Neuronal stem cell (in vitro differentiated cells): ENCODE results near the gene TOGARAM2.

Source experiments
- DNase-seq: peaks from one replicate; pipeline ENCODE4 v3.0.0-alpha.2; 2013; ENCODE audit warnings: low spot score
- H2AFZ ChIP-seq: one replicate; pipeline ENCODE4 v1.6.1; 2013; ENCODE audit warnings: mild to moderate bottlenecking, low read length, inconsistent platforms
- H2AK5ac ChIP-seq: 2 replicates; pipeline ENCODE4 v1.6.1; 2013; ENCODE audit warnings: low read depth, mild to moderate bottlenecking, inconsistent platforms, low read length, moderate library complexity, mixed read lengths
- H2BK120ac ChIP-seq: 2 replicates; pipeline ENCODE4 v1.6.1; 2013; ENCODE audit warnings: low read depth, mild to moderate bottlenecking, inconsistent platforms, low read length, moderate library complexity, mixed read lengths
- H2BK12ac ChIP-seq: one replicate; pipeline ENCODE4 v1.6.1; 2013; ENCODE audit warnings: low read length, inconsistent platforms
- H2BK15ac ChIP-seq: 2 replicates; pipeline ENCODE4 v1.6.1; 2013; ENCODE audit warnings: mild to moderate bottlenecking, low read length, inconsistent platforms, mixed read lengths
- H2BK5ac ChIP-seq: one replicate; pipeline ENCODE4 v1.6.1; 2013; ENCODE audit warnings: inconsistent platforms, mild to moderate bottlenecking, low read length, moderate library complexity
- H3K14ac ChIP-seq: one replicate; pipeline ENCODE4 v1.6.1; 2013; ENCODE audit warnings: low read length, inconsistent platforms
- H3K18ac ChIP-seq: 2 replicates; pipeline ENCODE4 v1.6.1; 2013; ENCODE audit warnings: low read length, inconsistent platforms
- H3K23ac ChIP-seq: 2 replicates; pipeline ENCODE4 v1.6.1; 2013; ENCODE audit warnings: low read depth, mild to moderate bottlenecking, mixed read lengths, low read length, inconsistent platforms; ENCODE audit not compliant: poor library complexity
- H3K27ac ChIP-seq: replicated peaks from 3 replicates; pipeline ENCODE4 v1.5.1; 2013; ENCODE audit warnings: low read length, inconsistent platforms
- H3K27me3 ChIP-seq, 3 experiments: 2 replicates each; pipeline ENCODE4 v1.6.1; 2013; ENCODE audit warnings: low read length in 3 of 3, mild to moderate bottlenecking in 2 of 3, inconsistent platforms in 1 of 3, low read depth in 1 of 3, mixed read lengths in 1 of 3, moderate library complexity in 1 of 3; ENCODE audit not compliant: control insufficient read depth in 3 of 3, insufficient read depth in 3 of 3
- H3K36me3 ChIP-seq, 2 donors: replicated peaks in 1 of 2; 2 replicates each; pipeline ENCODE4 v1.6.1; 2013; ENCODE audit warnings: low read length in 2 of 2; ENCODE audit not compliant: control insufficient read depth in 2 of 2, insufficient read depth in 2 of 2
- H3K4ac ChIP-seq: 2 replicates; pipeline ENCODE4 v1.6.1; 2013; ENCODE audit warnings: inconsistent platforms, mild to moderate bottlenecking, low read length, moderate library complexity
- H3K4me1 ChIP-seq, 2 donors: 1 replicate in 1 of 2; 2 replicates in 1 of 2; pipeline ENCODE4 v1.6.1; 2013; ENCODE audit warnings: low read length in 2 of 2, low read depth in 1 of 2; ENCODE audit not compliant: control insufficient read depth in 2 of 2, insufficient read depth in 1 of 2
- H3K4me2 ChIP-seq: one replicate; pipeline ENCODE4 v1.6.1; 2013; ENCODE audit warnings: mild to moderate bottlenecking, low read length, inconsistent platforms; ENCODE audit not compliant: insufficient read depth, poor library complexity, severe bottlenecking
- H3K4me3 ChIP-seq, 2 donors: 2 replicates each; pipeline ENCODE4 v1.5.1; 2013; ENCODE audit warnings: low read length in 2 of 2, mild to moderate bottlenecking in 2 of 2, inconsistent platforms in 1 of 2, moderate library complexity in 1 of 2
- H3K79me1 ChIP-seq: one replicate; pipeline ENCODE4 v1.6.1; 2013; ENCODE audit warnings: low read depth, mild to moderate bottlenecking, inconsistent platforms, low read length, moderate library complexity
- H3K9ac ChIP-seq: one replicate; pipeline ENCODE4 v1.6.1; 2013; ENCODE audit warnings: mild to moderate bottlenecking, low read depth, low read length, inconsistent platforms; ENCODE audit not compliant: poor library complexity
- H3K9me3 ChIP-seq, 2 donors: replicated peaks in 1 of 2; 2 replicates each; pipeline versions ENCODE3 to v1.6.1; 2013; ENCODE audit warnings: low read length in 2 of 2, mild to moderate bottlenecking in 2 of 2, inconsistent platforms in 1 of 2, low read depth in 1 of 2, mixed read lengths in 1 of 2, moderate library complexity in 1 of 2; ENCODE audit not compliant: control insufficient read depth in 2 of 2, insufficient read depth in 1 of 2
- H4K8ac ChIP-seq: one replicate; pipeline ENCODE4 v1.6.1; 2013; ENCODE audit warnings: low read depth, mild to moderate bottlenecking, inconsistent platforms, low read length, moderate library complexity
- H4K91ac ChIP-seq: one replicate; pipeline ENCODE4 v1.6.1; 2013; ENCODE audit warnings: low read length, low read depth, mild to moderate bottlenecking, inconsistent platforms; ENCODE audit not compliant: poor library complexity
- WGBS, 2 donors: extraction: QIAGEN DNeasy Blood & Tissue Kit; methylation state at CpG; one replicate each; pipeline ENCODE4 v1.1.7; 2013; ENCODE audit warnings: missing lambda C conversion rate in 2 of 2, mixed read lengths in 1 of 2; ENCODE audit not compliant: insufficient read length in 2 of 2, insufficient replicate concordance in 1 of 2; ENCODE audit errors: extremely low coverage in 2 of 2; 5-methylcytosine and 5-hydroxymethylcytosine counted together

TOGARAM2 gene

DNA sequence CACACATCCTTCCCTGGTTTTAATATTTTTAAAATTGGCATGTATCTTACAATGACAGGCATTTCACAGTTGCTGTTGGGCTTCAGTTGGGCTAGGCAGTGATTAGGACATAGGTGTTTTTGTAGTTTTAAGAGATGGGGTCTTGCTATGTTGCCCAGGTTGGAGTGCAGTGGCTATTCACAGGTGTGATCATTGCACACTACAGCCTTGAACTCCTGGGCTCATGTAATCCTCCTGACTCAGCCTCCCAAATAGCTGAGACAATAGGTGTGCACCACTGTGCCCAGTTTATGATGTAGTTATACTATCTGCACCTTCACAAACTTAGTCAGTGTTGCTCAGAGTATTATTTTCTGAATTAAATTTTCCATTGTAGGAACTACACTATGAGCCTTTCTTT, 49.9 kb downstream of the TOGARAM2 start:
- Histone ChIP-seq H2BK15ac (no peak overlapping the region), H3K4me1 (peaks cover 0 to 11% of the 10 kb centered on the region in 2 donors), H2AK5ac (no peak overlapping the region), H3K18ac (no peak overlapping the region), H3K4me3 (no peak overlapping the region), H2AFZ (no peak overlapping the region), H3K4ac (no peak overlapping the region), H2BK5ac (no peak overlapping the region), H2BK120ac (no peak overlapping the region), H3K79me1 (no peaks in the 10 kb centered on the region), H3K27ac (no peak overlapping the region), H3K9ac (no peak overlapping the region), H4K91ac (no peak overlapping the region), H3K23ac (no peak overlapping the region), H4K8ac (no peak overlapping the region), H3K4me2 (no peak overlapping the region), H3K9me3 (no peaks in the 10 kb centered on the region), H3K36me3 (no peaks in the 10 kb centered on the region), H3K14ac (no peak overlapping the region), H2BK12ac (no peak overlapping the region), H3K27me3 (peaks cover 0 to 4% (median 0%) of the 10 kb centered on the region in 3 experiments)
- no peak for DNase-seq

DNA sequence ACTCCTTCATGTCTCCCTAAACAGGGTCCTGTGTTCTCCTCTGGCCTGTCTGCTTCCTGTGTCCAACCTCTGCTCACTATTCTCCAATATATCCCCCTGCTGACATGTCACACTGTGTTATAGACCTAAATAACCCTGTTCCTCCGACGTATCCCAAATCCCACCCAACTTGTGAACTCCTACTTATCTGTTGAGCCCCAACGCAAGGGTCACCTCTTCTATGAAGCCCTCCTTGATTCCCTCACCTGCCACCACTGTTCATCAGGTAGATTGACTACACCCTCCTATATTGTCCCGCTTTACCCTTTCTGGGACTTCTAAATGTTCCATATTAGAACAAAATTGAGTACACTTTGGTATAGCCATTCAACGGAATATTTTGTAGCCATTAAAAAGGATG, 51.1 kb downstream of the TOGARAM2 start:
- H3K18ac ChIP-seq, result no peak overlapping the region
- H2AK5ac ChIP-seq, result no peak overlapping the region
- no peak overlapping the region for H3K27ac ChIP-seq
- H3K4ac ChIP-seq, result no peak overlapping the region
- H2BK5ac ChIP-seq, result no peak overlapping the region
- no peak overlapping the region for H2BK15ac ChIP-seq
- H3K9ac ChIP-seq, result no peak overlapping the region
- no peak overlapping the region for H3K14ac ChIP-seq
- no peak overlapping the region for H2BK12ac ChIP-seq
- peaks cover 0 to 11% of the 10 kb centered on the region in 2 donors for H3K4me1 ChIP-seq
- no peak for DNase-seq
- no peak overlapping the region for H4K8ac ChIP-seq
- no peak overlapping the region for H3K23ac ChIP-seq
- H3K4me3 ChIP-seq, result no peak overlapping the region
- no peaks in the 10 kb centered on the region for H3K36me3 ChIP-seq
- no peak overlapping the region for H3K4me2 ChIP-seq
- H4K91ac ChIP-seq, result no peak overlapping the region
- no peaks in the 10 kb centered on the region for H3K79me1 ChIP-seq
- peaks cover 0 to 4% (median 0%) of the 10 kb centered on the region in 3 experiments for H3K27me3 ChIP-seq
- H2BK120ac ChIP-seq, result no peak overlapping the region
- H2AFZ ChIP-seq, result no peak overlapping the region
- WGBS, 2 donors, result no CpG with 5 or more reads among the region's 5 CpGs
- no peaks in the 10 kb centered on the region for H3K9me3 ChIP-seq

DNA sequence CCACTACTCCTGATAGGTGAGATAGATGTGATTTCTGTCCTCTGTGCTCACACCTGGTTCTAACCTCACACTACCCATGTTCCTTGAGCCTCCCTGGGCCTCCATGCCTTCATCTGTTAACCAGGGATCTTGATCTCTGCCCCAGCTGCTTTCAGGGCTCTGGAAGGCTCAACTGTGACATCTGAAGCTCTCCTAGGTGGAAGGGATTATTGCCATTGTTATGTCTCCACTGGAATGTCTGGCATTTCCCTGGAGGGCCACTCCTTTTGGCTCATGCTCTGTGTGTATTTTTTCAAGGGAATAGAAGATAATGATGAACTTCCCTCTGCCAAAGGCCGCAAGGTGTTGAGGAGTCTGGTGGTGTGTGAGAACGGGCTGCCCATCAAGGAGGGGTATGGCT, 52.1 kb downstream of the TOGARAM2 start:
- Histone ChIP-seq H3K79me1 (no peaks in the 10 kb centered on the region), H2BK5ac (no peak overlapping the region), H3K23ac (no peak overlapping the region), H3K4me3 (no peak overlapping the region), H2AFZ (no peak overlapping the region), H3K14ac (peak overlapping the region; percentile 0), H3K18ac (no peak overlapping the region), H3K4me2 (no peak overlapping the region), H2BK120ac (no peak overlapping the region), H3K27ac (no peak overlapping the region), H3K9ac (no peak overlapping the region), H3K27me3 (peaks cover 0 to 4% (median 0%) of the 10 kb centered on the region in 3 experiments), H4K91ac (no peak overlapping the region), H3K4ac (no peak overlapping the region), H4K8ac (no peak overlapping the region), H3K4me1 (peaks cover 0 to 11% of the 10 kb centered on the region in 2 donors), H2BK12ac (no peak overlapping the region), H3K9me3 (no peaks in the 10 kb centered on the region), H2BK15ac (no peak overlapping the region), H2AK5ac (no peak overlapping the region), H3K36me3 (no peaks in the 10 kb centered on the region)
- peak; percentile 18 for DNase-seq
- no CpG with 5 or more reads among the region's 2 CpGs for WGBS, 2 donors

DNA sequence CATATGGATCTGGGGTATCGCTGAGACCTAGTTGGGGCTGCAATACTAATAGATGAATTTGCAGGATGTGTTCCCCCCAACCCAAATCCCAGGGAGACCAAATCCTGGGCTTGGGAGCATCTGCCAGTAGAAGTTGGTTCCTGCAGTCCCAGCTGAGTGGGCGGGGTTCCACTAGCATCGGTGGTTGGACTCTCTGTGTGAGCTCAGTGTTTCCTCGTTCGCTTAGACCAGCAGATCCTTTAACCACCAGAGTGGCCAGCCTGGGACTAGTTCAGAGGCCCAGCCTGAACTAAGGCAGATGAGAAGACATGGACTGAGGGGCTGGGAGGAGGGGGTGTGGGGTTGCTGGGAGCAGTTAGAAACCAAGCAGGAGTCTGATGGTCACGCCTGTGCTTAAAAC, 52.6 kb downstream of the TOGARAM2 start:
- no peak overlapping the region for H2AFZ ChIP-seq
- no peak overlapping the region for H3K4ac ChIP-seq
- H3K4me1 ChIP-seq, result peaks cover 0 to 11% of the 10 kb centered on the region in 2 donors
- H3K9me3 ChIP-seq, result no peaks in the 10 kb centered on the region
- H4K91ac ChIP-seq, result no peak overlapping the region
- no peak overlapping the region for H4K8ac ChIP-seq
- H3K9ac ChIP-seq, result no peak overlapping the region
- no peak for DNase-seq
- no peak overlapping the region for H3K23ac ChIP-seq
- H3K36me3 ChIP-seq, result no peaks in the 10 kb centered on the region
- no peaks in the 10 kb centered on the region for H3K79me1 ChIP-seq
- no CpG with 5 or more reads among the region's 6 CpGs for WGBS, 2 donors
- H3K27me3 ChIP-seq, result peaks cover 0 to 4% (median 0%) of the 10 kb centered on the region in 3 experiments
- H2AK5ac ChIP-seq, result no peak overlapping the region
- no peak overlapping the region for H3K27ac ChIP-seq
- no peak overlapping the region for H3K14ac ChIP-seq
- H3K4me2 ChIP-seq, result no peak overlapping the region
- no peak overlapping the region for H2BK120ac ChIP-seq
- H3K18ac ChIP-seq, result peak overlapping the region; percentile 50
- no peak overlapping the region for H3K4me3 ChIP-seq
- H2BK5ac ChIP-seq, result no peak overlapping the region
- no peak overlapping the region for H2BK15ac ChIP-seq
- H2BK12ac ChIP-seq, result no peak overlapping the region
